Measurements from ENCODE around the gene UBE2C.

GRCh38 chr20:45783656-45784294, 28.7 kb upstream of the UBE2C start:
- TF ChIP-seq CTCF (conservative IDR thresholded peaks at IDR 0.05), result no peak
- no peak for TF ChIP-seq ZFX (IDR thresholded peaks at IDR 0.05)
